Large intestine (tissue), 3 donors: Measurements from ENCODE around the gene UBE2QL1. TPM values are rescaled to one million over a fixed set of nuclear protein-coding genes. Genes with fewer than 3 reads are reported as not detected.

ENCODE experiments used
- DNase-seq, 2 donors: peaks; one replicate each; pipeline versions ENCODE4 v3.0.0 to v3.0.0-alpha.2; 2013
- H3K27ac ChIP-seq: one replicate; pipeline ENCODE4 v1.5.1; 2013; ENCODE audit warnings: low read length
- H3K27me3 ChIP-seq: 2 replicates; pipeline ENCODE4 v1.6.1; 2013; ENCODE audit warnings: low read length; ENCODE audit not compliant: control insufficient read depth, insufficient read depth
- H3K36me3 ChIP-seq: 2 replicates; pipeline ENCODE4 v1.6.1; 2013; ENCODE audit warnings: low read length; ENCODE audit not compliant: control insufficient read depth, insufficient read depth
- H3K4me1 ChIP-seq: one replicate; pipeline ENCODE4 v1.6.1; 2013; ENCODE audit warnings: low read length; ENCODE audit not compliant: control insufficient read depth, insufficient read depth
- H3K4me3 ChIP-seq: one replicate; pipeline ENCODE4 v1.5.1; 2013; ENCODE audit warnings: low read length
- H3K9me3 ChIP-seq: one replicate; pipeline ENCODE4 v1.6.1; 2013; ENCODE audit warnings: mild to moderate bottlenecking, low read depth, low read length, moderate library complexity; ENCODE audit not compliant: control insufficient read depth
- WGBS: methylation state at CpG from one replicate; pipeline ENCODE4 v1.1.5; 2013; ENCODE audit warnings: low lambda C conversion rate; ENCODE audit not compliant: insufficient coverage; 5-methylcytosine and 5-hydroxymethylcytosine counted together
- polyA plus RNA-seq: library from polyadenylated mRNA; unstranded; fragments of 120-200 nt; gene quantifications from one replicate; pipeline ENCODE4 v1.2.1, GENCODE V29; 2013

Gene UBE2QL1
- polyA plus RNA-seq, 1 donor: 0.81 TPM

DNA sequence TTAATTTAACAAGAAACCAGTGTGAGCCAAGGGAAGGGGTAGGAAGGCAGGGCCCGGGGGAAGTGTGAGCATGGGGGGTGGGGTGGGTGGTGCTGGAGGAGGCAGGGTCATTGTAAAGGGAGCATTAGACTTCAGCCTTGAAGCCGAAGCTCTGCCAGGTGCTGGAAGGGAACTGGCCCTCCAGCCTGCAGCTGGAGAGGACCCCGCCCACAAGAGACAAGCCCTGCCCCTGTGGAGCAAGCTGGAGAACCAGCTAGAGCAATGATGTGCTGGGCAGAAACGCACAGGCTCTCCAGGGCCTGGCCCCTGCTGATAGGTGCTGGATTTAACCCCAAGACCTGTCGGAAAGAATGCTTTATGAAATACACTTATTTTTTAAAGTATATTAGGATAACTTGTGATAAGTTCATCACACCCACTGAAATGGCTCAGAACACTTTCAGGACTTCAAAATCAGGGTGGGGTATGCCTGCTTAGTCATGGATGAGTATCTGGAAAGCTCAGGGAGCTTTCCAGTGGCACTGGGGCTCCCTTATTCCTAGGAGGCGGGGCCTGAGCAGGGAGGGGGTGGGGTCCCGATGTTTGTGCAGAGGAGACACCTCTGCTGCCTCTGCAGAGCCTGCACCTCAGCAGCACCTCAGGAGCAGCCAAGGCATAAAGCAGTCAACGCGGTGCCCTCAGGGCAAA, 27.1 kb downstream of the UBE2QL1 start:
- Histone ChIP-seq H3K36me3 (no peaks in the 10 kb centered on the region), H3K27ac (no peak overlapping the region), H3K9me3 (no peaks in the 10 kb centered on the region), H3K4me3 (no peak overlapping the region), H3K4me1 (no peaks in the 10 kb centered on the region), H3K27me3 (peaks cover 9% of the 10 kb centered on the region)
- DNase-seq: no peak
- WGBS: no CpG with 5 or more reads among the region's 9 CpGs

DNA sequence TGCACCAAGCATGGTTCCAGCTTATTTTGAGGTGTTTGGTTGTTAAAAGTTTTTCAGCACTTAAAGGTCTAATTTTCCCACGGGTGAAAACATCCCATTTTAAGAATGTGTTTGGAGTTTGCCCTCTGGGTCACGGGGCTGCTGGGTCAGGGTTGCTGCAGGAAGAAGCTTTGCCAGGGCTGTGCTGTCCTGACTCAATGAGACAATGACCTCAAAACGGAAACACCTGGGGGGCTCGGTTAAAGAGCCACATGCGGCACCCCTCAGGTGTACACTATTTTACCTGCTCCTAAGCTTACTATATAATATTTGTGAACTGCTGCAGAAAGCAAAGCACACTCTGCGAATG, 27.6 kb downstream of the UBE2QL1 start:
- Histone ChIP-seq H3K27me3 (peaks cover 7% of the 10 kb centered on the region), H3K4me3 (no peak overlapping the region), H3K4me1 (no peaks in the 10 kb centered on the region), H3K9me3 (no peaks in the 10 kb centered on the region), H3K27ac (no peak overlapping the region), H3K36me3 (no peaks in the 10 kb centered on the region)
- DNase-seq: no peak
- no CpG with 5 or more reads among the region's 6 CpGs for WGBS

DNA sequence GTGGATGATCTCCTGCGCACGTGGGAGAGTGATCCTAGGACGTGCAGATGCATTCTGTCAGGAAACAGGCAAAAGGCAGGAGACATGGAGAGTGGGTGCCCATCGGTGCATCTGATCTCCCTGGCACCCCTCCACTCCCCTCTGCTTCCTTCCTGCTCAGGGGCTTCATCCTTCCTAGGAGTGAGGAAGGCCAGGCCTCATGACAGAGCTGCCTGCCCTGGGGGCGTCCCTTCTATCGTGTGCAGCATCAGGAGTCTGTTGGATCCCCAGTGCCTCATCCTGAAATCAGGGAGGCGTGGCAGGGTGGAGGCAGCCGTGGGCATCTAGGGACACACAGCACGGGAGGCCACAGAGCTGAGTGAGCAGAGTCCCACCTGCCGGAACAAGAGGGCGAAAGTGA, 30.1 kb downstream of the UBE2QL1 start:
- H3K4me3 ChIP-seq: no peak overlapping the region
- WGBS: no CpG with 5 or more reads among the region's 11 CpGs

DNA sequence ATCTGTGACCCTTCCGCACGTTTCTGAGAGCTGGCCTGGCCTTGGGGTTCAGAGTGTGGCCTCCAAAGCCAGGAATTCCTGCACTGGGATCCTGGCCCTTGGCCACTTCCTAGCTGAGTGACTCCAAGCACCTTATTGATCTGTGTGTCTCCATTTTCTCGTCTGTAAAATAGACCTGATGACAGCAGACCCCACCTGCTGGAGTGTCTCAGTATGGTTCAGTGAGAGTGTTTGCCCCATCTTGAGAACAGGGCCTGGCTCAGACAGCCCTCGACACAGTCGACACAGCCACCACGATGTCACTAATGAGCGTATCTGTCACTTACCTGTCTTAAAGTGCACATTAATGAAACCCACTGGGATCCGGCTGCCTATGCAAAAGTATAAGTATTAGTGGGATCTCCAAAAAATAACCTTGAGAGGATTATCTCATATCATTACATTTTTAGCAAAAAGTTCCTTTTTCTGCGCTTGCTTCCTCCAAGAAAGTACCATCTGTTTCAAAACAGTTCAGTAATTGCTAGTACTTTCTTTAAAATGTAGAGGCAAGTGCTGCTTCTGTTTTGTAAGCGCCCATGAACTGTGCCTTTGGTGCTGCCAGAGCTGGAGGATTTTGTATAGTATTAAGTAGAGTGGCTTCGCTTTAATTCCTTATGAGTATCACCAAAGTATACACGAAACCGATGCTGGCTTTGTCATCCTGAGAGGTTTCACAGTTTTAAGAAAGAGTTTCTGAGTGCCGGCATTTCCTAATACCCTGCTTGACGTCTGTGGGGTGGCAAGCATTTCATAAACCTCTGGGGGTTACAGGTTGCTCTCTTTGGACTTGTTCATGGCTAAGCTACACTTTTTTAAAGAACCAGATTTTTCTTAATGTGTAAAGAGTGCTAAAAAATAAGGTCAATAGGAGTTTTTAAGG, 31.7 kb downstream of the UBE2QL1 start:
- WGBS: no CpG with 5 or more reads among the region's 15 CpGs
- Histone ChIP-seq H3K27ac (no peak overlapping the region), H3K4me3 (no peak overlapping the region), H3K36me3 (no peaks in the 10 kb centered on the region), H3K27me3 (no peaks in the 10 kb centered on the region), H3K9me3 (no peaks in the 10 kb centered on the region), H3K4me1 (no peaks in the 10 kb centered on the region)
- DNase-seq: no peak

More for the DNA sequence above, 30.1 kb downstream of the UBE2QL1 start:
- H3K27ac ChIP-seq: no peak overlapping the region
- no peaks in the 10 kb centered on the region for H3K9me3 ChIP-seq
- no peaks in the 10 kb centered on the region for H3K4me1 ChIP-seq
- DNase-seq: no peak
- peaks cover 6% of the 10 kb centered on the region for H3K27me3 ChIP-seq
- no peaks in the 10 kb centered on the region for H3K36me3 ChIP-seq

DNA sequence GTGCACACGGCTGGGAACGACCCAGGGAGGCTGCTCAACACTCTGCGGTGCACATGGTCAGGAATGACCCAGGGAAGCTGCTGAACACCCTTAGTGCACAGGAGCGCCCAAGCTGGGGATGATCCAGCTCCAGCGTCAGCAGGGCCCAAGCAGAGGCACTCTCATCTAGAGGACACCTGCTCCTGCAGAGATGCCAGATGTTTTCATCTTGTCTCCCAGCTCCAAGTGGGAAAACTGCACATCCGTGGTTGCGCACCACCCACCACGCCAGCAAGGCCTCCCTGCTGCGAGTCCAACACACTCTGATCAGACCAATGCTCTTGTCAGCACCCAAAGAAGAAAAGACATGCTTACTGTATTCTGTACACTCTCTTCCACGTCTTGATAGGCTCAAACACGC, 34.1 kb downstream of the UBE2QL1 start:
- no peak for DNase-seq
- WGBS: no CpG with 5 or more reads among the region's 11 CpGs
- Histone ChIP-seq H3K4me1 (no peaks in the 10 kb centered on the region), H3K9me3 (no peaks in the 10 kb centered on the region), H3K27ac (no peak overlapping the region), H3K27me3 (no peaks in the 10 kb centered on the region), H3K36me3 (no peaks in the 10 kb centered on the region), H3K4me3 (no peak overlapping the region)

DNA sequence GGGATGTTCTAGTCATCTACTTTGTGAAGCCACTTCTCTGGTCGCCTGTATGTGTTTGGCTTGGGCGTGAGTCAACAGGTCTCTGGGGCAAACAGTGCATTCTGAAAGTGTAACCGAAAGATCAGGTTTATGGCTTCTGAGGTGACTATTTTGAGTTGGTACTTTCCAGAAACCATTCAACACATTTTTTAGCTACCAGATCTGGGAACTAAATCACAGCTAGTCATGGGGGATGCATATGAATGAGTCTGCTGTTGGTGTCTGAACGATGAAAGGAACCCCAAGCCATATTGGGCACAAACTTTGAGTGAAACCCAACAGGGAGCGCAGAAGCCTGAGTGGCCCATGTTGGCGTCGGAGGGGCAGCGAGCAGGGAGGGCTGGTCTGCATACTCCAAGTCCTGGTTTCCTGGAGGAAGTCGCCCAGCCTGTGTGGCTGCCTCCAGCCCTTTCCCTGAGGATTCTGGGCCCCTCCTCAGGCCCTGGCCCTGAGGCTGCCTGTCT, 35.3 kb downstream of the UBE2QL1 start:
- H3K27ac ChIP-seq: no peak overlapping the region
- WGBS: 100% methylated on average over 1 of the region's 9 CpGs
- no peaks in the 10 kb centered on the region for H3K4me1 ChIP-seq
- no peaks in the 10 kb centered on the region for H3K36me3 ChIP-seq
- no peaks in the 10 kb centered on the region for H3K9me3 ChIP-seq
- H3K4me3 ChIP-seq: no peak overlapping the region
- H3K27me3 ChIP-seq: no peaks in the 10 kb centered on the region
- DNase-seq: no peak

DNA sequence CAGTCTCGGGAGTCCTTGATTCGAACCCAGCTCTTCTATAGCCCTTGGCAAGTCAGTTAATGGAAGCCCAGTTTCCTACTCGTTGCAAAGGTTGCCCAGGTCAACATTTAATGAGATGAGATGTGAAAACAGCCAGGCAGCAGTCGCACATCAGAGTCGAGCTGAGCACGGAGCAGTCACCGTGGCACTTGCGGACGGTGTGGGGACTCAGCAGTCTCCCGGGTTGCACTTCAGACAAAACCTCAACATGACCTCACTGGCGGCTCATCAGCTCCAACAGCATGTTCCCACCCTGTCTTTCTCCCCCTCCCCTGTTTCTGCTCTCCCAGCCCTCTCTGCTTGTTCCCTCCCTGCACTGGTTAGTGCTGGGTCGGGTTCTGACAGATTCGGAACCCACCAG, 35.8 kb downstream of the UBE2QL1 start:
- no peaks in the 10 kb centered on the region for H3K4me1 ChIP-seq
- DNase-seq: no peak
- H3K36me3 ChIP-seq: no peaks in the 10 kb centered on the region
- no peak overlapping the region for H3K4me3 ChIP-seq
- WGBS: no CpG with 5 or more reads among the region's 13 CpGs
- H3K27me3 ChIP-seq: no peaks in the 10 kb centered on the region
- H3K9me3 ChIP-seq: no peaks in the 10 kb centered on the region
- H3K27ac ChIP-seq: no peak overlapping the region

DNA sequence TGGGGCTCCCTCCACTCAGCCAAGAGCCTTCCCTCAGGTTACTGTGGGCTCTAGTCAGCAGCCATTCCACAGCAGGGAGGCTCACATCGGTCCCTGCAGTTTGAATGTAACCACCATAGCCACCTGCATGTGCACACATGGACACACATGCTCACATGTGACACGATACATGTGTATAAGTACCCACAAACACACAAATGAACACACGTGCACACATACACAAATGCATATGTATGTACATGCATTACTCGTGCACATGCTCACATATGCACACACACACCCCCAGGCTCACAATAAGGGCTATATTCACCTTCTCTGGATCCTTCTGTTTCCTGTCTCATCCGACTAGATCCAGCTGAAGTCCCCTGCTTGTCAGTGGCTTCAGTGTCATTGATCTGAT, 36.2 kb downstream of the UBE2QL1 start:
- Histone ChIP-seq H3K27ac (no peak overlapping the region), H3K4me1 (no peaks in the 10 kb centered on the region), H3K9me3 (no peaks in the 10 kb centered on the region), H3K27me3 (no peaks in the 10 kb centered on the region), H3K36me3 (no peaks in the 10 kb centered on the region), H3K4me3 (no peak overlapping the region)
- DNase-seq: no peak
- 100% methylated on average over 1 of the region's 5 CpGs for WGBS

DNA sequence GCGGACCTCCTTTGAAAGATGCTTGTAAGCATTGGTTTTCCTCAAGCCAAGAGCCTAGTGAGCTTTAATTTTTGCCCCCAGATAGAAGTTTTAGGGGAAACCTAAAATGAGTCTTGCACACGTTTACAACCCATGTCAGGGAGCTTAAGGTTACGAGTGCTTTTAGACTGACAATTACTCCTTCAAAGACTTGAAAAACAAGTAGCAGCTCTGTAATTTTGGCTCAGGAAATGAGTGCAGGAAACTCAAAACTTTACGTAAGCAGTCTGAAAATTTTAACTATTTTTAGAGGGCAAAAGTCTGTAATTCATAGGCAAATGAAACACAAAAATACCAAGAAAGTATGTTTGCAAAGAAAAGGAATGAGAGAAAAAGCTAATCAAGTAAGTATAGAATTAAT, 36.8 kb downstream of the UBE2QL1 start:
- Histone ChIP-seq H3K27ac (no peak overlapping the region), H3K4me1 (no peaks in the 10 kb centered on the region), H3K36me3 (no peaks in the 10 kb centered on the region), H3K9me3 (no peaks in the 10 kb centered on the region), H3K27me3 (no peaks in the 10 kb centered on the region), H3K4me3 (no peak overlapping the region)
- 70% methylated on average over 3 of the region's 4 CpGs for WGBS
- DNase-seq: no peak

DNA sequence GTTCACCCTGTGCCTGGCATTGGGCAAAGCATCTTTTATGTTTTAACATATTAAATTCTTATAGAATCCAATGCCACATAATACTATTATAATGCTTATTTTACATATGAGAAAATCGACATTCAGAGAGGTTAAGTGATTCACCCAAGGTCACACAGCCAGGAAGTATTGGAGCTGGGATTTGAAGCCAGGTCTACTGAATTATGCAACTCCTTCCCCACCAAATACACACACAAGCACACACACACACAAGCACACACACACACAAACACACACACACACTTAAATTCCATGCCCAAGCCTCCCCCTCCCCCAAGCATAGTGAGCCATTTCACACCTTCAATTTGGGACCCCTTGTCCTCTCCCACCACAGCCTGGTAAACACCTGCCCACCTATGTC, 37.4 kb downstream of the UBE2QL1 start:
- Histone ChIP-seq H3K27ac (no peak overlapping the region), H3K4me3 (no peak overlapping the region), H3K9me3 (no peaks in the 10 kb centered on the region), H3K4me1 (no peaks in the 10 kb centered on the region), H3K27me3 (no peaks in the 10 kb centered on the region), H3K36me3 (no peaks in the 10 kb centered on the region)
- WGBS: no CpG with 5 or more reads among the region's 1 CpG
- DNase-seq: no peak
